ENCODE results near the gene POU2F3.

POU2F3 gene

GRCh38 chr11:120318906-120319305, 79.0 kb downstream of the POU2F3 start:
- DNase-seq (ENCODE audit: low read depth), result no peak

DNA sequence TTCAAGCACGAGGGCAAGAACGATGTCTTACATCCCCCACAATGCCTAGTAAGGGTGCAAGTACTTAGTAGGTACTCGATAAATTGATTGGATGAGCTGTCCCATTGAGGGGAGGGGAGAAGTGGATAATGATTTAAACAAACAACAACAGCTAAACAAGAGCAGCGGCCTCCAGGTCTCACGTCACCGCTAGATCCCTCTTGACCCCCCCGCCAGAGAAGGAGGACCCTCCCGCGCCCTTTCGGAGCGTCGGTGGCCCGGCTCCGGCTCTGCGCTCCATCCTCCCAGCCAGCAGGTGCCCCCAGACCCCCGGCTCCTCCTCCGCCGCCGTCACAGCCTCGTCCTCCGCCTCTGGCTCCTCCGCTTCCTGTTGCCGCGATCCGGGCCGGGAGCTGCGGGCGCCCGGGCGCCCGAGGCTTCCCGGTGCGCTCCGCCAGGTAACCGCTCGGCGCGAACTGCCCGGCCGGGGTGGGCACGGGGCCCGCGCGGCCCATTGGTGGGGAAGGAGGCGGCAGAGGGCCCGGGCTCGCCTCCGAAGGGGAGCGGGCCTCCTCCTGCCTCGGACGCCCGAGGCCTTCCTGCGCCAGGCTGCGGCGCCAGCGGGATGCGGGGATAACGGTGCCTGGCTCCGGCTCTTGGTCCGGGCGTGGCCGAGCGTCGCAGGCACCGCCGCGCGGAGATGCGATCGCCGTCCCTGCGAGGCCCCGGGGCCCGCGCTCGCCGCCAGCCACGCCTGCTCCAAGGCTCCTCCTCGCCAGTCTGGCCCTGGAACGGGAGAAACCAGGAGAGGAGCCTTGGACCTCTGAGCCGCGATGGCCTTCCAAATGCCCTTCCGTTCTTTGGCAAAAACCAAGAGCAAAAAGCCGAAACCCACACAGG, 85.2 kb downstream of the POU2F3 start, which contains the start of gene TLCD5:
Gene TLCD5 (plus strand): TSS at position 368 of the 879 bp plus-strand sequence. CDS start 2,143 bp downstream, outside the sequence.
- DNase-seq (ENCODE audit: low read depth), result no peak

GRCh38 chr11:120326228-120326627, 86.3 kb downstream of the POU2F3 start:
- DNase-seq (ENCODE audit: low read depth), result no peak

- no peak for DNase-seq (ENCODE audit: low read depth)
Observed at GRCh38 chr11:120326845-120327281, 86.9 kb downstream of the POU2F3 start.

- no peak for DNase-seq (ENCODE audit: low read depth)
Observed at GRCh38 chr11:120327311-120327710, 87.4 kb downstream of the POU2F3 start.

GRCh38 chr11:120329556-120329955, 89.6 kb downstream of the POU2F3 start:
- DNase-seq (ENCODE audit: low read depth), result no peak

GRCh38 chr11:120330045-120330444, 90.1 kb downstream of the POU2F3 start:
- no peak for DNase-seq (ENCODE audit: low read depth)

- peak; percentile 81 for DNase-seq (ENCODE audit: low read depth)
Observed at GRCh38 chr11:120331301-120331996, 91.5 kb downstream of the POU2F3 start.

GRCh38 chr11:120332822-120333716, 93.1 kb downstream of the POU2F3 start:
- DNase-seq (ENCODE audit: low read depth), result no peak

DNA sequence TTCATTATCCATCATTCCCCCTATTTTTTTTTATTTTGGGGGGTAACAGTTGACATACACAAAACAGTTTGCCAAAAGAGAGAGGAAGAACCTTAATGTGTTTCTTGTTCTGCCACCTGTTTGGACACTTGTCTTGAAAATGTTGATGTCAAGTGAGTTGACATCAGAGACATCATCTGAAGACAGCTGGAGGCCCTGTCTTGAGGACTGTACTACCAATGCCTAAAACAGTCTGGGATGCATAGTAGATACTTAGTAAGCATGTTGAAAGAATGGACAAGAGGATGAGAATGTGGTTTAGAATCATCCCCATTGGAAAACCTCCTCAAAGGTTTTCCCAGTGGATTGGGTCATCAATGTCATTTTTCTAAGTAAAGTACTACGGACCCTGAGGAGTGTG, 93.9 kb downstream of the POU2F3 start:
- DNase-seq (ENCODE audit: low read depth), result no peak

DNA sequence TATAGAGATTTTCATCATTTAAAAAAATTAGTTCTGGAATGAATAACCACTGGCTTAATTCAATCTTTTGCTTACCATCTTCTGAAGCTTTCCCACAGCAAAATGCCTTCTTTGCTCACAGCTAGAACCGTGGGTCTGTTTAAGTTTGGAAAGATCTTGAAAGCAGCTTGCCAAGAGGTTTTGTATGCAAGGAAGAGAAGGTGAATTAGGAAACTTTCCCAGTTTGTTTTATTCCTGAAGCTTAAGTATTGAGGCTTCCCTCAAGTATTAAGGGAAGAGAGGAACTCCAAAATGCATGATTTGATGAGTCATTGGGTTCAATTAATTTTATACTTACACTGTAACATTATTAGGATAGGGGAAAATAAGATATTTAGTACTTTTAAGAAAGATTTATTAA, 94.4 kb downstream of the POU2F3 start:
- no peak for DNase-seq (ENCODE audit: low read depth)

- peak; percentile 67 for DNase-seq (ENCODE audit: low read depth)
Observed at GRCh38 chr11:120334894-120335462, 95.0 kb downstream of the POU2F3 start.

DNA sequence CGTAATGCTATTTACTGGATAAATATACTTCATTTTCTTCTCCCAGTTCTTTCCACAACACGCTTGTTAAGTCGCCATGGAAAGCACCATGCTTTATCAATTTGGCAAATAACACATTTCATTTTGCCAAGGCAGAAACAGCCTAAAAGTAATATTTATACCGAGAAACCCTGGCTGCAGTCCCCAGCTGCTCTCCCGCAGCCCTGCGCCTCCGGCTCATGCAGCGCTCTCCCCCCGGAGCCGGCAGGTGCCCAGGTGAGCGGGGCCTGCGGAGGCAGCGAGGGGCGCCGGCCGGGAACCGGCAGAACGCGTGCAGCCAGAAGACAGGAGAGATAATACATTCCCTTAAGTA, 95.6 kb downstream of the POU2F3 start:
- no peak for DNase-seq (ENCODE audit: low read depth)

DNA sequence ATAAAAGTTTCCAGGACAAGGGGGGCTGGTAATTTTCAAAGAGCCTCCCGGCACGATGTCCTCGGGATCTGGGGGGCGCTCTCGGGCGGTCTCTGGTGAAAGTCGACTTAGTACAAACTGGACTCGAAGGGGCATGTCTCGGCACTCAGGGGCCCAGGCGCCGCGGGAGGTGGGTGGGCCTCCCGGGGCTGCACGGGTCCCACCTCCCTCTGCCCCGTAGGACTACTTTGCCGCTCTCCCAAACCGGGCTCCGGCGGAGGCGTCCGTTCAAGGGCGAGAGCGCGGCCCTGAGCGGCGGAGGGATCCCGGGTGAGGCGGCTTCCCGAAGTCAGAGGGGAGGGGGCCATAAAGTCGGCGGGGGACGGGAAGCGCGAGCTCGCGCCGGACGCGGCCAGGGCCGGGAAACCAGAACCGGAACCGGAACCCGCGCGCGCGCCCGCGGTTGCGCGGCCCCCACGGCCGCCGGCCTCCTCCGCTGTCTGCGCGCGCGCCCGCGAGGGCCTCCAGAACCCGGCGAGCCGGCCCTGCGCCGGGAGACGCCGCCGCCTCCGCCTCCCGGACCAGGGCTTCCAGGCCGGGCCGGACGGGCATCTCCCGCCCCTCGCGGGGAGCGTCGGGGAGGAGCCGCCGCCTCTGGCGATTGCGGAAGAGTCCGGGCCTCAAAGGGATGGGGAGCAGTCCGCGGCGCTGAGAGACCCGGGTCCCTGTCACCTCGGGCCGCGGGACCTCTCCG, 96.1 kb downstream of the POU2F3 start, which contains the start of gene ARHGEF12:
Gene ARHGEF12 (plus strand): TSS at position 506 of the 733 bp plus-strand sequence. CDS start 831 bp downstream, outside the sequence.
- DNase-seq (ENCODE audit: low read depth), result peak; percentile 65

DNA sequence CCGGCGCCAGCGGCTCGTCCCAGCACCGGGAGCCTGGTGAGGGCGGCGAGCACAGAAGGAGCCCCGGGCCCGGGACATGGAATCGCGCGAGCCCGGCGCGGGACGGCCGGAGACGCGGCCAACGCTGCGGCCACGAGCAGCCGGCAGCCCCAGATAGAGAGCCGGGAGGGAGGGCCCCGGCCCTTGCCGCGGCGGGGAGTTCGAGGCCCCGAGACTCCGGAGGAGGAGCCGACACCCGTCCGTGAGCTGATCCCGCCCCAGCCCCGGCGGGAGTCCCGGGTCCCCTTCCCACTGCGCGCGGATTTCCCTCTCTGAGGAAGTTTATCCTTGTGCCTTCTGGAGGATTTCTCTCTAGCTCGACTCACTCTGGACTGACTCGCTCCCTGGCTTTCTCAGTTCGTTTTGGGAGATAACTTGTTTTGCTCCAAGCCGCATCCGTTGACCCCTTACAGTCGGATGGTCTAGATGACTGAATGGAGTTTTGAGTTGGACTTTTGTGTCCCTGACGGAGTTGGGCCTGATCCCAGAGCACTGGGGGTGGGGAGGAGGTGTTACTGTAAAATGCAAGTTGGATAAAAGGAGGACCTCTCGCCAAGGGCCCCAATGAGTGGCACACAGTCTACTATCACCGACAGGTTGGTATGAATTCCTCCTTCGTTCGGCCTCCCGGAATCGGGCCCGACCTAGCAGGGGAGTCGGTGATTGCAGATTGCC, 96.9 kb downstream of the POU2F3 start:
- DNase-seq (ENCODE audit: low read depth), result no peak

- no peak for DNase-seq (ENCODE audit: low read depth)
Observed at GRCh38 chr11:120337355-120338106, 97.6 kb downstream of the POU2F3 start.

GRCh38 chr11:120338107-120338933, 98.4 kb downstream of the POU2F3 start:
- DNase-seq (ENCODE audit: low read depth), result no peak

GRCh38 chr11:120339394-120339890, 99.5 kb downstream of the POU2F3 start:
- DNase-seq (ENCODE audit: low read depth), result no peak
